HUES64 (cell line): ENCODE data around the gene HPS3.

Experiments
- H3K27ac ChIP-seq: 2 replicates; pipeline ENCODE4 v1.7.0; 2013; ENCODE audit warnings: low read depth, low read length, inconsistent platforms
- H3K27me3 ChIP-seq: 2 replicates; pipeline ENCODE4 v1.6.1; 2013; ENCODE audit warnings: mild to moderate bottlenecking, low read length; ENCODE audit not compliant: insufficient read depth
- H3K36me3 ChIP-seq: 2 replicates; pipeline ENCODE4 v1.6.1; 2013; ENCODE audit warnings: mild to moderate bottlenecking, low read length; ENCODE audit not compliant: insufficient read depth
- H3K4me1 ChIP-seq: 2 replicates; pipeline ENCODE4 v1.6.1; 2013; ENCODE audit warnings: mild to moderate bottlenecking, low read length, moderate library complexity; ENCODE audit not compliant: insufficient read depth
- H3K4me3 ChIP-seq: 2 replicates; pipeline ENCODE4 v1.5.1; 2013; ENCODE audit warnings: mild to moderate bottlenecking, low read length, moderate library complexity
- H3K9ac ChIP-seq: 2 replicates; pipeline ENCODE4 v1.6.1; 2013; ENCODE audit warnings: mild to moderate bottlenecking, low read depth, low read length
- H3K9me3 ChIP-seq: 2 replicates; pipeline ENCODE4 v1.6.1; 2013; ENCODE audit warnings: low read depth, low read length; ENCODE audit not compliant: insufficient read depth
- WGBS: fragments of 150-250, 120-280 bp; methylation state at CpG from one replicate; pipeline ENCODE4 v1.1.7; 2013; ENCODE audit warnings: missing lambda C conversion rate; 5-methylcytosine and 5-hydroxymethylcytosine counted together

HPS3 gene

DNA sequence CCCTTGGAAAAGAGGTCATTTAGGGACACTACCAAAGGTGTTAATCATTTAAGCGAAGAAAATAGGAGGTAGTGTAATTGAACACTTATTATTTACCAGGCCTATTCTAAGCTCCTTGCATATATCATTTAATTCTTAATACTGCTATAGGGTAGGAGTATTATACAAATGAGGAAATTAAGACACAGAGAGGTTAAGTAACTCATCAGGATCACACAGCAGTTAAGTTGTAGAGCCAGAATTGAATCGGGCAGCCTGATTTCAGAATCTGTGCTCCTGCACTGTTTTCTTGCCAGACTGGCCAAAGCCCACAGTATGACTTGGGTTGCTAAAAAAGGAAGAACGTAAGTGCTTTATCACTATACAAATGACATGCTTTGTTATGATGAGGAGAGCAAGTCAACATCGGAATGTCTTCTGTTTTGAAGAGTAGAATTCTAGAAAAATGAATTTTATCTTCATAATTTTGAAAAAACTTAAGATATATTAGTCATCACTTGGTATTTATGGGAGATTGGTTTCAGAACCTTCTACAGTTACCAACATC, 31.4 kb downstream of the HPS3 start:
- Histone ChIP-seq H3K27ac (no peak overlapping the region), H3K4me1 (no peaks in the 10 kb centered on the region), H3K9ac (no peak overlapping the region), H3K36me3 (peaks cover 98% of the 10 kb centered on the region), H3K27me3 (no peaks in the 10 kb centered on the region), H3K4me3 (no peak overlapping the region), H3K9me3 (no peaks in the 10 kb centered on the region)
- WGBS = 88% methylated on average over 2 of the region's 4 CpGs

DNA sequence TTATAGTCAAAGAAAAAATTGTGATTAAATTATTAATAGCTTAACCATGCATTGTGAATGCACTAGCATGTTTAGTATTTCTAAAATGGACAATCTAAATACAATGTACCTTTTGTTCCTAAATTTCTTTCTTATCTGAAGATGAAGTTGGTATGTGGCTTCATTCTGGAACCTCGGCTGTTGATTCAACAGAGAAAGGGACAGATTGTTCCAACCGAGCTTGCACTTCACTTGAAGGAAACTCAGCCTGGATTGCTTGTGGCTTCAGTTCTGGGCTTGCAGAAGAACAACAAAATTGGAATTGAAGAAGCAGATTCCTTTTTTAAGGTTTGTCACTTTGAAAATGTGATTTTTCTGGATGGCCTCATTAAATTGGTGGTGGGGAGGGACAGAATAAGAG, 32.6 kb downstream of the HPS3 start:
- WGBS = 92% methylated on average over 2 of the region's 2 CpGs
- Histone ChIP-seq H3K36me3 (peaks cover 98% of the 10 kb centered on the region), H3K4me1 (no peaks in the 10 kb centered on the region), H3K9me3 (no peaks in the 10 kb centered on the region), H3K27ac (no peak overlapping the region), H3K9ac (no peak overlapping the region), H3K4me3 (no peak overlapping the region), H3K27me3 (no peaks in the 10 kb centered on the region)

DNA sequence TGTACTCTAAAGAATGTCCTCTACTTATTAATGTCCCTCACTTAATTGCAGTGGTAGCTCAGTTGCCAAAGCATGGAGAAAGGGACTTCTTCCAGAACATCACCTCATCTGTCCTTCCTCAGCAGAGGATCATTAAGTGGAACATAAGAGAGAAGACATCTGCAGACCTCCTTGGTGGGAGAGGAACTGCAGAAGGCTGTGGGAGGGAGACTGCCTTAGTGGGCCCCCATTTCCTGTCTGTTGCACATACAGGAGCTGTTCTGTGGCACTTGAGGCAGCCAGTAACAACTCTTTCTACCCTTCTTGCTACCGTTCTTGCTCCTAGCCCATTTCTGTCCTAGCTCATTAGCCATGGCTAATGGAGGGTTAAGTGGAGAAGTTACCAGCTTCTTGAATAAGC, 33.6 kb downstream of the HPS3 start:
- Histone ChIP-seq H3K27ac (no peak overlapping the region), H3K9me3 (no peaks in the 10 kb centered on the region), H3K27me3 (no peaks in the 10 kb centered on the region), H3K36me3 (peaks cover 98% of the 10 kb centered on the region), H3K4me3 (no peak overlapping the region), H3K9ac (no peak overlapping the region), H3K4me1 (no peaks in the 10 kb centered on the region)
- 86% methylated on average over 1 of the region's 1 CpG for WGBS

DNA sequence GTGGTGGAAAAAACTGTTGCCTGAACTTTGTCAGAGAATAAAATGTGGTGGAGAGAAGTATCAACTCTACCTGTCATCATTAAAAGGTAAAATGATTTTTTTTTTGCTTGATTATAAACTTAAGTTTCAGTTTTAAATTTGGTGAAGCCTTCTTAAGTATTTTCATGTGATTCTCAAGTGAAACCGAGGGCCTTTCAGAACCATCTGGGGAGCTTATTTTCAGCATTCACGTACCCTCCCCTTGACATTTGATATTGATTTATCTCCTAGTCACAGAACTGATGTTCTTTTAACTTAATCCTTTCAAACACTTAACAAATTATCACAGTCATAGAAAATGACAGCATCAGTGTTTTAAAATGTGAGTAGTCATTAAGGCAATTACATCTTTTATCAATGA, 38.5 kb downstream of the HPS3 start:
- Histone ChIP-seq H3K36me3 (peaks cover 98% of the 10 kb centered on the region), H3K27ac (no peak overlapping the region), H3K9ac (no peak overlapping the region), H3K9me3 (no peaks in the 10 kb centered on the region), H3K4me3 (no peak overlapping the region), H3K4me1 (no peaks in the 10 kb centered on the region), H3K27me3 (no peaks in the 10 kb centered on the region)
- WGBS = 100% methylated on average over 2 of the region's 2 CpGs

DNA sequence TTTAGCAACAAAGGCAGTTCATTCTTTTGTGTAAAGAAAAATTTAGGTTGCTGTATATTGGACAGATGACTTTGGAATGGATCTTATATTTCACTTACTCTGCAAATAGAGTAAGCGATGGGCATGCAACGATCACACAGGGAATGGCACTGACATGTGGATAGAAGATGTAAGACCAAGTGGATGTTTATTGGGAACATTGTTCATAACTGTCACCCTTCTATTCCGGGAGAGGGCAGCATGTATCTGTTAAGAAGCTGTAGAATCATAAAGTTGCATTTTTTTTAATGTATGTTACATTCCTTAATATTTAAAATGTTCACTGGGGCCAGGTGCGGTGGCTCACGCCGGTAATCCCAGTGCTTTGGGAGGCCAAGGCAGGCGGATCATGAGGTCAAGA, 41.2 kb downstream of the HPS3 start:
- WGBS = 97% methylated on average over 7 of the region's 7 CpGs

DNA sequence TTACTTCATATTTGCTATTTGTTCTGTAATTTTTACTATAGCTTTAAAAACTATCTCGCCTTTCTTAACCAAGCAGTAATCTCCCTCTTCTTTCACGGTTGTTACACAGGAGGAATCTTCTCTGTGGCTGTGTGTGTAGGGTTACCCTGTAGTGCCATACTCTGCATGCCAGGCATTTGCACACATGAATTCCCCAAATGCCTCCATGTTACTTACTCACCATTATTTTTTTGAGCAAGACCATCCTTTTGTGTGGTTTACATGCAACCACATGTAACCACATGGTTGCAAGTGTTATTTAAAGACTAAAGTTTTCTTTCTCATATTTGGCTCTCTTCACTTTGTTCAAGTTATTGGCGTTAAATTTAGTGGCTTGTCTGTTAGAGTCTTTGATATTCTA, 45.5 kb downstream of the HPS3 start:
- Histone ChIP-seq H3K27ac (no peak overlapping the region), H3K36me3 (peaks cover 62% of the 10 kb centered on the region)
- 100% methylated on average over 1 of the region's 3 CpGs for WGBS

More for the DNA sequence above, 41.2 kb downstream of the HPS3 start:
- Histone ChIP-seq H3K36me3 (peaks cover 87% of the 10 kb centered on the region), H3K4me1 (no peaks in the 10 kb centered on the region), H3K4me3 (no peak overlapping the region), H3K27me3 (no peaks in the 10 kb centered on the region), H3K9ac (no peak overlapping the region), H3K9me3 (no peaks in the 10 kb centered on the region), H3K27ac (no peak overlapping the region)

DNA sequence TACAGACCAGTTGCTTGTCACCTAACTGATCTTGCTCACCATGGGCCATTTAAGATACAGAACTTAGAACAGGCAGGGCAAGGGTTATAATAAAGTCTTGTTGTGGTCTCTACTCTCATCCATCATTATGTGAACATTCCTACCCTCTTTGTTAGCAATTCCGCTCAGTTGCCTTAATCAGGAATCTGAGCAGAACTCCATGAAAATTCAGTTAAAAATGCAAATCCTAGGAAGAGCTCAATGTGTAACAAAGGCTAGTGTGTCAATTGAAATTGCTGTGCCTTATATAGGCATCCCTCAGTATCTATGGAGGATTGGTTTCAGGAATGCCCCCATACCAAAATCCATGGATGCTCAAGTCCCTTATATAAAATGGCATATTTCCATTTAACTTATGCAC, 47.7 kb downstream of the HPS3 start:
- WGBS = 96% methylated on average over 1 of the region's 1 CpG
- H3K36me3 ChIP-seq = peaks cover 42% of the 10 kb centered on the region

More for the DNA sequence above, 45.5 kb downstream of the HPS3 start:
- no peak overlapping the region for H3K4me3 ChIP-seq
- peaks cover 11% of the 10 kb centered on the region; the same call in 1 of the 2 replicates for H3K9me3 ChIP-seq
- no peak overlapping the region for H3K9ac ChIP-seq
- H3K4me1 ChIP-seq = no peaks in the 10 kb centered on the region
- no peaks in the 10 kb centered on the region for H3K27me3 ChIP-seq

DNA sequence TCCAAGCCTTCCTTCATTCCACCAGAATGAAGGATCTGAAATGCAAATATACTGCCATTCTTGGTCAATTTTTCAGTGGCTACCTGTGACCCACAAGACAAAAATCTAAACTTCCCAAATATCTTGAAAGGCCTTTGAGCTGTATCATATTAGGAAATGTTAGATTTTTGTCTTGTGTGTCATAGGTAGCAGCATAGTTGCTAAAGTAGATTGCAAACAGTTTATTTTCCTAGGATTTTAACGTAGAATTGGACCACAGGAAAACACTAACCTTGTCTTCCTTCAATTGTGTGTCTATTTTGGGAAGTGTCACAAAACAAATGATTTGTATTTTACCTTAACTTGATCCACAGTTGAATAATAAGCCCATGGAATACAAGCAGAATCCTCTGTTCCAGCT, 49.8 kb downstream of the HPS3 start:
- peaks cover 22% of the 10 kb centered on the region for H3K36me3 ChIP-seq
- H3K27ac ChIP-seq = no peak overlapping the region
- H3K4me3 ChIP-seq = no peak overlapping the region

More for the DNA sequence above, 47.7 kb downstream of the HPS3 start:
- H3K4me3 ChIP-seq = no peak overlapping the region
- no peaks in the 10 kb centered on the region for H3K27me3 ChIP-seq
- peaks cover 11% of the 10 kb centered on the region; the same call in 1 of the 2 replicates for H3K9me3 ChIP-seq
- H3K9ac ChIP-seq = no peak overlapping the region
- H3K27ac ChIP-seq = no peak overlapping the region
- H3K4me1 ChIP-seq = no peaks in the 10 kb centered on the region

DNA sequence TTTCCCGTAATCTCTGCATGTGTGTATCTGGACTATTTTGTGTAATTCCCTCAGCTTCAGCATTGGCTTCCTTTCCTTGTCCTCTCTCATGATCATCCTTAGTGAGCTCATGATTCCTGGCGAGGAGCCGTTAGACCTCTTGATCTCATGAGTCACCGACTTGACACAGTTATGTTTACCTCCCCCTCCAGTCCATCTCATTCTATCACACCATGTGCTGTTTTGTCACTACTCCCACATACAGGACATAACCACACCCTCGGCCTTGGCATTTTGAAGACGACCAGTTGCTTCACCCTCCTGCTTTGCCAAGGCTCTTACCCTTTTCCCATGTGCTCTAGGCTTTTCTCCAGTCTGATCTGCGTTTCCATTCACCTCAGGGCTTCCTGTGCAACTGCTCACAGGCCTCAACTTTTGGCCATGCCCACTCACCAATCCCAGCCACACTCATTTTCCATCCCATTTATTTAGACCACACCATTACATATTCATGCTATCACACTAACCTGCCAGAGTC, 50.7 kb downstream of the HPS3 start:
- H3K27me3 ChIP-seq = no peaks in the 10 kb centered on the region
- H3K4me1 ChIP-seq = no peaks in the 10 kb centered on the region
- H3K9me3 ChIP-seq = peaks cover 11% of the 10 kb centered on the region; the same call in 1 of the 2 replicates
- WGBS = 94% methylated on average over 7 of the region's 7 CpGs
- peaks cover 17% of the 10 kb centered on the region for H3K36me3 ChIP-seq
- no peak overlapping the region for H3K4me3 ChIP-seq
- no peak overlapping the region for H3K27ac ChIP-seq
- H3K9ac ChIP-seq = no peak overlapping the region

More for the DNA sequence above, 49.8 kb downstream of the HPS3 start:
- H3K9ac ChIP-seq = no peak overlapping the region
- WGBS = 91% methylated on average over 1 of the region's 1 CpG
- no peaks in the 10 kb centered on the region for H3K27me3 ChIP-seq
- no peaks in the 10 kb centered on the region for H3K4me1 ChIP-seq
- peaks cover 11% of the 10 kb centered on the region; the same call in 1 of the 2 replicates for H3K9me3 ChIP-seq

DNA sequence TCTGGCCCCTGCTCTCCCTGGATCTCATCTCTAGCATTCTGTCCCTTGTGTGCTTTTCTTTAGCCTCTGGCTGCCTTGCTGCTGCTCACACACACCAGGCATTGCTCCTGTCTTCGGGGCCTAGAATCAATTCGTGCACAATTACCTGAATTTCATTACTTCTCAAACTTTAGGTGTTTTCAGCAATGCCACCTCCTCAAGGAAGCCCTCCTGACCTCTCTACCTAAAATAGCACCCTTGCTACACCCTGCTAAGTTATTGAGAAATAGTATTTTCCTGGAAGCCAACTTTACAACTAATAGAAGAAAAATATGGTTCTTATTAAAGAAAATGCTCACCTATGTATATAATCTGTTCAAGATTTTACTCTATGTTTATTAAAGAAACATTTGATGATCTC, 51.7 kb downstream of the HPS3 start:
- H3K27ac ChIP-seq = no peak overlapping the region
- H3K9me3 ChIP-seq = peaks cover 11% of the 10 kb centered on the region; the same call in 1 of the 2 replicates
- no peak overlapping the region for H3K9ac ChIP-seq
- 90% methylated on average over 2 of the region's 2 CpGs for WGBS
- H3K4me1 ChIP-seq = no peaks in the 10 kb centered on the region
- H3K4me3 ChIP-seq = no peak overlapping the region
- peaks cover 12% of the 10 kb centered on the region for H3K36me3 ChIP-seq
- no peaks in the 10 kb centered on the region for H3K27me3 ChIP-seq

DNA sequence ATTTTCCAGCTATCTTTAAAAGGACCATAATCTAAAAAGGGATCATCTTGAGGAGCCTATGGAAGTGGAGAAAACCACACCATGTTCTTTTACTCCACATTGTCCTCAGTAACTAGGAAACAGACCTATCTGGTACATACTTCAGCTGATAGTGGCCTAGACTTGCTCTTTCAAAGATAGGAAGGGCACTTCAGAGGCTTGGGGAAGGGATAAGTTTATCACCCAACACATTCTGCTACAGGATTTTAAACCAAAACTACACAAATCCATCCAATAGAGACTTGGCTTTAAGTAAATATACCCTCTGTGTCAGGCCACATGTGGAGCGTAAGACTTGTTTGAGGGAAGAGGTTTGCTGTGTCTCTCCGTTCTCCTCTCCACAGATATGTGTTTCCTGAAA, 56.8 kb downstream of the HPS3 start:
- H3K4me1 ChIP-seq = peaks cover 17% of the 10 kb centered on the region
- no peaks in the 10 kb centered on the region for H3K36me3 ChIP-seq
- H3K4me3 ChIP-seq = no peak overlapping the region
- H3K27ac ChIP-seq = peak overlapping the region; percentile 31; the same call in 1 of the 2 replicates
- no peaks in the 10 kb centered on the region for H3K27me3 ChIP-seq
- H3K9ac ChIP-seq = no peak overlapping the region
- WGBS = 90% methylated on average over 2 of the region's 2 CpGs
- peaks cover 3% of the 10 kb centered on the region; the same call in 1 of the 2 replicates for H3K9me3 ChIP-seq
